H1 (cell line): ENCODE measurements around the gene YPEL2.

ENCODE experiments used
- MAFK ChIP-seq: IDR thresholded peaks from 2 replicates; pipeline ENCODE4 v1.6.1; 2012; ENCODE audit warnings: low read depth, mild to moderate bottlenecking, improper control_type of control experiment, low read length
- RNF2 ChIP-seq: fragments of 200-900, 300-1000 bp; sonication (generic); IDR thresholded peaks from 2 replicates; pipeline ENCODE4 v1.7.1; 2016; ENCODE audit warnings: borderline replicate concordance, low read depth, mild to moderate bottlenecking, antibody characterized with exemption, low read length; ENCODE audit not compliant: poor library complexity, severe bottlenecking; ENCODE audit errors: missing control alignments
- SIX5 ChIP-seq: IDR thresholded peaks from 2 replicates; pipeline ENCODE4 v1.6.1; 2011; ENCODE audit warnings: mild to moderate bottlenecking, low read depth, low read length
- TAF1 ChIP-seq: IDR thresholded peaks from 2 replicates; pipeline ENCODE4 v1.6.1; 2011; ENCODE audit warnings: mild to moderate bottlenecking, low read depth, low read length
- TF ChIP-seq, protein P1 (sequence below), 3 experiments: IDR thresholded peaks; 1 replicate in 2 of 3; 2 replicates in 1 of 3; pipeline versions ENCODE4 v1.5.1 to v1.6.1; 2011; ENCODE audit warnings: low read length in 3 of 3, mild to moderate bottlenecking in 3 of 3, inconsistent platforms in 2 of 3, low read depth in 1 of 3, moderate library complexity in 1 of 3; ENCODE audit not compliant: insufficient read depth in 1 of 3; ENCODE audit errors: control extremely low read depth in 1 of 3

DNA sequence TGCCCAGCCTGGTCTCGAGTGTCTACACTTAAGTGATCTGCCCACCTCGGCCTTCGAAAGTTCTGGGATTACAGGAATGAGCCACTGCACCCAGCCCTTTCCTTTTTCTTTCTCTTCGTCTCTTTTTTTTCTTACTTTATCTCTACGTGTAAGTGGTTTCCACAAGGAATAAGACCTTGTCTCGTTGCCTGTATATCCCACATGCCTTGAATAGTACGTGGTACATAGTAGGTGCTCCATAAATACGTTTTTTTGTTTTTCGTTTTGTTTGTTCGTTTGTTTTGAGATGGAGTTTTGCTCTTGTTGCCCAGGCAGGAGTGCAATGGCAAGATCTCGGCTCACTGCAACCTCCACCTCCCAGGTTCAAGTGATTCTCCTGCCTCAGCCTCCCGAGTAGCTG, 86.0 kb downstream of the YPEL2 start:
- TF ChIP-seq TAF1, result no peak
- TF ChIP-seq MAFK, result no peak
- TF ChIP-seq SIX5, result no peak
- TF ChIP-seq, protein P1, sequence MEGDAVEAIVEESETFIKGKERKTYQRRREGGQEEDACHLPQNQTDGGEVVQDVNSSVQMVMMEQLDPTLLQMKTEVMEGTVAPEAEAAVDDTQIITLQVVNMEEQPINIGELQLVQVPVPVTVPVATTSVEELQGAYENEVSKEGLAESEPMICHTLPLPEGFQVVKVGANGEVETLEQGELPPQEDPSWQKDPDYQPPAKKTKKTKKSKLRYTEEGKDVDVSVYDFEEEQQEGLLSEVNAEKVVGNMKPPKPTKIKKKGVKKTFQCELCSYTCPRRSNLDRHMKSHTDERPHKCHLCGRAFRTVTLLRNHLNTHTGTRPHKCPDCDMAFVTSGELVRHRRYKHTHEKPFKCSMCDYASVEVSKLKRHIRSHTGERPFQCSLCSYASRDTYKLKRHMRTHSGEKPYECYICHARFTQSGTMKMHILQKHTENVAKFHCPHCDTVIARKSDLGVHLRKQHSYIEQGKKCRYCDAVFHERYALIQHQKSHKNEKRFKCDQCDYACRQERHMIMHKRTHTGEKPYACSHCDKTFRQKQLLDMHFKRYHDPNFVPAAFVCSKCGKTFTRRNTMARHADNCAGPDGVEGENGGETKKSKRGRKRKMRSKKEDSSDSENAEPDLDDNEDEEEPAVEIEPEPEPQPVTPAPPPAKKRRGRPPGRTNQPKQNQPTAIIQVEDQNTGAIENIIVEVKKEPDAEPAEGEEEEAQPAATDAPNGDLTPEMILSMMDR (IDR thresholded peaks at IDR 0.05; ENCODE audit: control extremely low read depth in 1 of 3, insufficient read depth in 1 of 3, low read depth in 1 of 3, low read length in 3 of 3), result no peak
- TF ChIP-seq RNF2, result no peak
